Peyer's patch (tissue), 4 donors: ENCODE measurements around the gene RADIL.

Source experiments
- CTCF ChIP-seq, 6 experiments: fragments of 450-650 bp in 4 of 6; fragments of 200-600 bp in 2 of 6; sonication (generic) in 1 of 6; IDR thresholded peaks; one replicate each; pipeline ENCODE4 v1.5.1; 2017 to 2019; ENCODE audit warnings: antibody characterized with exemption in 6 of 6, mild to moderate bottlenecking in 3 of 6, moderate library complexity in 1 of 6
- POLR2A ChIP-seq, 2 donors: fragments of 450-650 bp; IDR thresholded peaks; one replicate each; pipeline ENCODE4 v1.5.1; 2017; ENCODE audit warnings: antibody characterized with exemption in 2 of 2, mild to moderate bottlenecking in 2 of 2, moderate library complexity in 2 of 2

DNA sequence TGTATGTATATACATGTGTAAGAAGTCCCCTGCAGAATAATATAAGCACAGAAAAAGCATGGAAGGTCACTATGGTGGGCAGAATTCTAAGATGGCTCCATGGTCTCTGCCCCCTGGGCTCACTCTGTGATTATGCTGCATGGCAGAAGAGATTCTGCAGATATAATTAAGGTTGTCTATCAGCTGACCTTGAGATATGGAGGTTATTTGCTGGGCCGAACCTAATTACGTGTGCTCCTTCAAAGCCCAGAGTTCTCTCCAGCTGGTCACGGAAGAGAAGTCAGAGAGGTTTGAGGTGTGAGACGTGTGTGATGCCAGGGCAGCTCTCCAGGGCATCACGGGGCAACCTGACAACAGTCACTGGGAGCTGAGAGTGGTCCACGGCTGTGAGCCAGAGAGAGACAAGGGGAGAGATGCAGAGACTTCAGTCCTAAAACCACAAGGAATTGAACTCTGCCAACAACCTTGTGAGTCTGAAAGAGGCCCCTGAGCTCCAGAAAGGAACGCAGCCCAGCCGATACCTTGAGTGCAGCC is 33.2 kb downstream of the RADIL start:
- TF ChIP-seq POLR2A (IDR thresholded peaks at IDR 0.05) (no peak), CTCF (IDR thresholded peaks at IDR 0.05) (no peak)
